ENCODE results near the gene CMTM1.

- TF ChIP-seq, protein P1, sequence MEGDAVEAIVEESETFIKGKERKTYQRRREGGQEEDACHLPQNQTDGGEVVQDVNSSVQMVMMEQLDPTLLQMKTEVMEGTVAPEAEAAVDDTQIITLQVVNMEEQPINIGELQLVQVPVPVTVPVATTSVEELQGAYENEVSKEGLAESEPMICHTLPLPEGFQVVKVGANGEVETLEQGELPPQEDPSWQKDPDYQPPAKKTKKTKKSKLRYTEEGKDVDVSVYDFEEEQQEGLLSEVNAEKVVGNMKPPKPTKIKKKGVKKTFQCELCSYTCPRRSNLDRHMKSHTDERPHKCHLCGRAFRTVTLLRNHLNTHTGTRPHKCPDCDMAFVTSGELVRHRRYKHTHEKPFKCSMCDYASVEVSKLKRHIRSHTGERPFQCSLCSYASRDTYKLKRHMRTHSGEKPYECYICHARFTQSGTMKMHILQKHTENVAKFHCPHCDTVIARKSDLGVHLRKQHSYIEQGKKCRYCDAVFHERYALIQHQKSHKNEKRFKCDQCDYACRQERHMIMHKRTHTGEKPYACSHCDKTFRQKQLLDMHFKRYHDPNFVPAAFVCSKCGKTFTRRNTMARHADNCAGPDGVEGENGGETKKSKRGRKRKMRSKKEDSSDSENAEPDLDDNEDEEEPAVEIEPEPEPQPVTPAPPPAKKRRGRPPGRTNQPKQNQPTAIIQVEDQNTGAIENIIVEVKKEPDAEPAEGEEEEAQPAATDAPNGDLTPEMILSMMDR (optimal IDR thresholded peaks at IDR 0.05 in 1 of 3, IDR thresholded peaks at IDR 0.05 in 1 of 3, conservative IDR thresholded peaks at IDR 0.05 in 1 of 3; ENCODE audit: extremely low read depth in 1 of 3, insufficient read depth in 2 of 3, low read length in 3 of 3) = no peak
- no peak for TF ChIP-seq EZH2 (IDR thresholded peaks at IDR 0.05; ENCODE audit: low read length)
Observed at GRCh38 chr16:66566051-66566901, at the start of gene CMTM1.
